GM18861 (cell line): ENCODE measurements around the gene IFNLR1.

Source experiments
- ATAC-seq: cut with Tn5 transposase; IDR thresholded peaks from one replicate; pipeline ENCODE4 v1.9.1; 2021; ENCODE audit not compliant: unreplicated experiment

The IFNLR1 gene

DNA sequence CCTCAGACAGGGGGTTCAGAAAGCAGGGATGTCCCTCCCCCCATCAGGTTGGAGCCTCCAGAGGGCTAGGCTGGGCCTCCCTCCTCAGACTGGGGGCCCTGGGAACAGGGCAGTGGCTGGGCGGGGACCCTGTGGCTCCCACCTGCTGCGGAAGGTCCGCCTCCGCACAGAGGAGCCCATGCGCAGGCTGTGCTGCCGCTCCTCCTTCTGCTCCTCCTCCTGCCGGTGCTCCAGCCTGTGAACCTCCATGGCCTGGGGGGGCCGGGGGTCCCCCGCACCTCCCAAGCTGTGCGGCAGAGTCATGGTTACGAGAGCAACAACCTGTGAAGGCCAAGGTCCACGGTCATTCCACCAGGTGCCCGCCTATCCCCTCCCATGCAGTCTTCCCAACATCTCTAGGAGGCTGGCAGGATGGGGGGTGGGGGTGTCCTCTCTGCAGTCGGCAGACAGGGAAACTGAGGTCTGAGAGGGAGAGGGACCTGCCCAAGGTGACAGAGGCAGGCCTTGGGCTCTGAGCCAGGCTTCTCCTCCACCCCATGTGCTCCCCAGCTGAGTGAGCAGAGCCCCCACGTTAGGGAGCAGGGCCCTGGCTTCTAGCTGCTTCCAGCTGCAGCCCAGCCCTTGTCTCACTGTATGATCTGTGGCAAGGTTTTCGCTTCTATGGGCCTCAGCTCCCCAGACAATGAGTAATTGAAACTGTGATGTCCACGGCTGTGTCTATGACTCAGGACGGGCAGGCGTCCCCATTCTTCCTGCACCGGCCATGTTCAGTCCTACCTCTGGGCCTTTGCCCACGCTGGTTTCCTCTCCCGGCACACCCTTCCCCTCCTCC lies 78.5 kb downstream of the IFNLR1 start:
- ATAC-seq = no peak

DNA sequence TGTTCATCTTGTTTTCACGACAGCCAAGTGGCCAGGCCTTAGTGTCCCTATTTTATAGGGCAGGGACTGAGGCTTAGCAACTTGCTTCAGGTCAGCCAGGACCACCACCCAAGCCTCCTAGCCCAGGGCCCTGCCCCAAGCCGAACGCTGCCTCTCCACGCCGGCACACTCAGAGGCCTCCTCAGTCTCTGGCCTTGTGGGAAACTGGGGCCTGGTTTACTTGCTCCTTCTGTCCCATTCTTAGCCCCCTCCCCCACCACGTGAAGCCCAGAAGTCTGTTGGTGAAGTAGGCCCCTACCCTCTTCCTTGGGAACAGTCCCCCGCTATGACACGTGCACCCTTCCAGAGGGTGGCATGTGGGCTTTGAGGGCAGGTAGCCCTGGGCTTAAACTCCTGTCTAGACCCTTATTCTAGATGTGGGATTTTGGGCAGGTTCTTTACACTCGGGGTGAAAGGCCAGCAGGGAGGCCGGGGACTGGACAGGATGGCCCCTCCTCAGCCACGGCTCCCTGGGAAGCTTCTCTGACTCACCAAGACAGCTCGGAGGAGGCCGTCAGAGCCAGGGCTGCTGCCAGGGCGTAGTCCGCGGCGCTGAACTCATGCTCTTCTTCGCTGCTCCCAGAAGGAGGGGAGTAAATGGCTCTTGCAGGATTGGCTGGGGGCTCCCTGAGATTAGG lies 79.5 kb downstream of the IFNLR1 start:
- no peak for ATAC-seq

DNA sequence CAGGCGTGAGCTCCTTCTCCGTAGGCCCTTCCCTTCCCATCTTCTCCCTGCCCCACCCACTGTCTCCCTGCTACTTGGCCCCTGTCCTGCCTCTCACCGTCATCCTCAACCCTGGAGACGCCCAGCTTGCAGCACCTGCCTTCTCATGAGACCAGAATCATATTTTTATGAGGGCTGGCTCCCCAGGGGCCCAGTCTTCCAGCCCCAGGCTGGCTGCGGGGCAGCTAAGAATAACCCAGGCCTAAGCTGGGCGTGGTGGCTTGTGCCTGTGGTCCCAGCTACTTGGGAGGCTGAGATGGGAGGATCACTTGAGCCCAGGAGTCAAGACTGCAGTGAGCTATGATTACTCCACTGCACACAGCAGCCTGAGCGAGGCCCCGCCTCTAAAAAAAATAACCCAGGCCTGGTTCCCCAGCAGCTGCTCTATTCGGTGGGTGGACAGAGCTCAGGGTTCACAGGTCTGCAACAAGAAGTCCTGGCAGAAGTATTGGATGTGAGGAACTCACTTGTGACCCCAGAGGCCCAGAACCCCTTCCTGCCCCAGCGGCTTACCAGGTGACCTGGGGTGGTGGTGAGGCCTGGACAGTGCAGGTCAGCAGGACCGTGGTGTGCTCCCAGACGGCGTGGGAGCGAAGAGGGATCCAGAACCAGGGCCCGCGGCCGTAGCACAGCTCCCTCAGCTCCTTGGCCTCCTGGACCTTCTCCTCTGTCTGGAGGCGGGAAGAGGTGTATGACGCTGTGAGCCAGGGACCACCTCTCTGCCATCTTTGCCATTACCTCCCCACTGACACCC lies 81.5 kb downstream of the IFNLR1 start:
- ATAC-seq = no peak

DNA sequence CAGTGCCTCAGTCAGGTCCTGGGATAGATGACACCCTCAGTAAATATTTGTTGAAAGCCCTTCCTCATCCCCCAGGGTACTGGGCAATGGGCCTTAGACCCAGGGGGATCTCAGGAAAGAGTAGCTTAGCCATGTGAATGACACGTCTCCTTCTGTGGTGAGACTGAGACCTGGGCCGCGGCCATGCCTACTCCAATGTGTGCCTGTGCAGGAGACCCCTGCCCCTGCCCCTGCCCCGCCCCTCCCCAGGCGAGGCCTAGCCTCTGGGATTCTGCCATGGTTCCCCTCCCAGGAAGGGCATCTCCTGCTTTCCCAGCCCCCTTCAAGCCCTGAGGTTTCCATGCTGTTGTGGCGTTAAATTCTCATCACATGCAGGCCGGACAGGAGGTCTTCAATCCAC lies 82.2 kb downstream of the IFNLR1 start:
- no peak for ATAC-seq
